HK-2 (cell line): ENCODE measurements around the gene ABCA7.
A peak's percentile ranks its signal among the peaks of the same experiment; 100 is the strongest.

Source experiments
- DNase-seq: peaks from one replicate; pipeline ENCODE4 v3.0.0-alpha.2; 2018; ENCODE audit not compliant: unreplicated experiment

ABCA7 gene, protein sequence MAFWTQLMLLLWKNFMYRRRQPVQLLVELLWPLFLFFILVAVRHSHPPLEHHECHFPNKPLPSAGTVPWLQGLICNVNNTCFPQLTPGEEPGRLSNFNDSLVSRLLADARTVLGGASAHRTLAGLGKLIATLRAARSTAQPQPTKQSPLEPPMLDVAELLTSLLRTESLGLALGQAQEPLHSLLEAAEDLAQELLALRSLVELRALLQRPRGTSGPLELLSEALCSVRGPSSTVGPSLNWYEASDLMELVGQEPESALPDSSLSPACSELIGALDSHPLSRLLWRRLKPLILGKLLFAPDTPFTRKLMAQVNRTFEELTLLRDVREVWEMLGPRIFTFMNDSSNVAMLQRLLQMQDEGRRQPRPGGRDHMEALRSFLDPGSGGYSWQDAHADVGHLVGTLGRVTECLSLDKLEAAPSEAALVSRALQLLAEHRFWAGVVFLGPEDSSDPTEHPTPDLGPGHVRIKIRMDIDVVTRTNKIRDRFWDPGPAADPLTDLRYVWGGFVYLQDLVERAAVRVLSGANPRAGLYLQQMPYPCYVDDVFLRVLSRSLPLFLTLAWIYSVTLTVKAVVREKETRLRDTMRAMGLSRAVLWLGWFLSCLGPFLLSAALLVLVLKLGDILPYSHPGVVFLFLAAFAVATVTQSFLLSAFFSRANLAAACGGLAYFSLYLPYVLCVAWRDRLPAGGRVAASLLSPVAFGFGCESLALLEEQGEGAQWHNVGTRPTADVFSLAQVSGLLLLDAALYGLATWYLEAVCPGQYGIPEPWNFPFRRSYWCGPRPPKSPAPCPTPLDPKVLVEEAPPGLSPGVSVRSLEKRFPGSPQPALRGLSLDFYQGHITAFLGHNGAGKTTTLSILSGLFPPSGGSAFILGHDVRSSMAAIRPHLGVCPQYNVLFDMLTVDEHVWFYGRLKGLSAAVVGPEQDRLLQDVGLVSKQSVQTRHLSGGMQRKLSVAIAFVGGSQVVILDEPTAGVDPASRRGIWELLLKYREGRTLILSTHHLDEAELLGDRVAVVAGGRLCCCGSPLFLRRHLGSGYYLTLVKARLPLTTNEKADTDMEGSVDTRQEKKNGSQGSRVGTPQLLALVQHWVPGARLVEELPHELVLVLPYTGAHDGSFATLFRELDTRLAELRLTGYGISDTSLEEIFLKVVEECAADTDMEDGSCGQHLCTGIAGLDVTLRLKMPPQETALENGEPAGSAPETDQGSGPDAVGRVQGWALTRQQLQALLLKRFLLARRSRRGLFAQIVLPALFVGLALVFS (N-terminal part only)

DNA sequence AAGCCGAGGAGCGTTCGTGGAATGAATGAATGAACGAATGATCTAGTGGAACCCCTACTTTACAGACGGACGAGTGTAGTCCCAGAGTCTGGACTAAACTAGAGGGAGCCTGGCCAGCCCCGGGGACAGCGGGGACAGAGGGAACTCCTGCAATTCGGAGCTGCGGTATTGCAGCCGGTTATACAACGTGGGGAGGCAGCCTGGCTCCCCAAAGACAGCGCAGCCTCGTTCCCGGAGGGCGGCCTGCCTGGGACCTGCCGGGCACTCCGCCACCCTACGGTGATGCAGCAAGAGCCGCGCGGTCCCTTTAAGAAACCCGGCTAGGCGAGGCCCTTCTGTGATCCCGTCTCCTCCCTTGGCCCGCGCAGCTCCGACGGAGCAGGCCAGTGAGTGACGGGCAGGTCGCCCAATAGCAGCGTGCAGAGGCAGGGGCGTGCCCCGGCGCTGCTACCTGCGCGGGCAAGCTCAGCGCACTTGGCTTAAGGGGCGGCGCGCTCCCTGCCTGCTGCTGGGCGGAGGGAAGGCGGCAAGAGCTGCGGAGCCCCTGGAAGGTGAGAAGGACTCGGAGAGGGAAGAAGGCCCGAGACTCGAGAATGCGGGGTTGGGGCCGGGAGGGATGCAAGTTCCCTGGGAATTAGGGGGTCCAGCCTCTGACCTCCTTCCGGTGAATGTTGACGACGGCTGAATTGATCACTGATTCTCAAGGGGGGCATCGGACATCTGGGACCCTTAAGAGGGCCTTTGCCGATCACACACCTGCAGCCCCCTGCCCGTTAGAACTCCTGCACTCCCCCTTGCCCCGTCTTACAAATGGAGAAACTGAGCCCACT lies at the start of gene ABCA7:
Gene ABCA7, plus strand, starts transcription at position 462 of the 830 bp plus-strand sequence. CDS start 1,255 bp downstream, outside the sequence.
- peak; percentile 99 for DNase-seq

DNA sequence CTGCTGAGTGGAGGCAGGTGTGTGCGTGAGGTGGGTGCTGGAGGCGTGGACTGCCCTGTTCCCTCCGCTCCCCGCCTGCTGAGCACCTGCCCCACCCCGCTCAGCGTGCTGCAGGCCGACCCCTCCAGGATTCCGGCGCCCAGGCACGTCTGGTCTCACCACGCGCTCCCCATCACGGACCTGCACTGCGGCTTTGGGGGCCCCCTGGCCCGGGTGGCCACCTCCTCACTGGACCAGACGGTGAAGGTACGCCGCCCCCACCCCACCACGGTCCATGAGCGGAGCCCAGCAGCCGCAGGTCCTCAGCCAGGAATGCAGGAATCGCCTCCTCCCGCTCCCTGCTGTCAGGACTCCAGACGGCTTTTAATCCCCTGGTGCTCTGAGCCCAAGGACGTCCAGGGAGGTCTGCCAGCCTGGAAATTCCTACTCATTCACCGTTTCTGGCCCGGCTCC lies 49.8 kb upstream of the ABCA7 start:
- DNase-seq, result no peak

DNA sequence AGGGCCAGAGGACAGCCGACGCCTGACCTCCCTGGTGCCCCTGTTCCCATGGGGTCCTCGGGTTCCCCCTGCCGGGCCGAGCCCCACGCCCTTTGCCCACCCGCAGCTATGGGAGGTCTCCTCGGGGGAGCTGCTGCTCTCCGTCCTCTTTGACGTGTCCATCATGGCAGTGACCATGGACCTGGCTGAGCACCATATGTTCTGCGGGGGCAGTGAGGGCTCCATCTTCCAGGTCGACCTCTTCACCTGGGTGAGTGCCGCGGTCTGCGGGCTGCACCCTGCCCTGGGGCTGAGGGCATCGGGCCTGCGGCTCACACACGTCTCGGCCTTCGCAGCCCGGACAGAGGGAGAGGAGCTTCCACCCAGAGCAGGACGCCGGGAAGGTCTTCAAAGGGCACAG lies 49.2 kb upstream of the ABCA7 start:
- no peak for DNase-seq

DNA sequence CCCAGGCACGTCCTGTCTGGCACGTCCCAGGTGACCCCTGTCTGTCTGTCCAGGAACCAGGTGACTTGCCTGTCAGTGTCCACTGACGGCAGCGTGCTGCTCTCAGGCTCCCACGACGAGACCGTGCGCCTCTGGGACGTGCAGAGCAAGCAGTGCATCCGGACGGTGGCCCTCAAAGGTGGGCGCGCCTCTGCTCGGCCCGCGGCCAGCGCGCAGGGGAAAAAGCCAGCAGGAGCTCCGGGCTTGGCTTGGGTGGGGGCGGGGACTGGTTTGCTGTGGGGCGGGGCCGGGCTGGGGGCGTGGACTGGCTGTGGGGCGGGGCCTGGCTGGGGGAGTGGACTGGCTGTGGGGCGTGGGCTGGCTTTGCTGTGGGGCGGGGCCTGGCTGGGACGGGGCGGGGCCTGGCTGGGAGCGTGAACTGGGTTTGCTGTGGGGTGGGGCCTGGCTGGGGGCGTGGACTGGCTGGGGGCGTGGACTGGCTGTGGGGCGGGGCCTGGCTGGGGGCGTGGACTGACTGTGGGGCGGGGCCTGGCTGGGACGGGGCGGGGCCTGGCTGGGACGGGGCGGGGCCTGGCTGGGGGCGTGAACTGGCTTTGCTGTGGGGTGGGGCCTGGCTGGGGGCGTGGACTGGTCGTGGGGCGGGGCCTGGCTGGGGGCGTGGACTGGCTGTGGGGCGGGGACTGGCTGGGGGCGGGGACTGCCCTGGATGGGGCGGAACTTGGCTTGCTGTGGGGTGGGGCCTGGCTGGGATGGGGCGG lies 48.6 kb upstream of the ABCA7 start:
- DNase-seq, result peak; percentile 66

DNA sequence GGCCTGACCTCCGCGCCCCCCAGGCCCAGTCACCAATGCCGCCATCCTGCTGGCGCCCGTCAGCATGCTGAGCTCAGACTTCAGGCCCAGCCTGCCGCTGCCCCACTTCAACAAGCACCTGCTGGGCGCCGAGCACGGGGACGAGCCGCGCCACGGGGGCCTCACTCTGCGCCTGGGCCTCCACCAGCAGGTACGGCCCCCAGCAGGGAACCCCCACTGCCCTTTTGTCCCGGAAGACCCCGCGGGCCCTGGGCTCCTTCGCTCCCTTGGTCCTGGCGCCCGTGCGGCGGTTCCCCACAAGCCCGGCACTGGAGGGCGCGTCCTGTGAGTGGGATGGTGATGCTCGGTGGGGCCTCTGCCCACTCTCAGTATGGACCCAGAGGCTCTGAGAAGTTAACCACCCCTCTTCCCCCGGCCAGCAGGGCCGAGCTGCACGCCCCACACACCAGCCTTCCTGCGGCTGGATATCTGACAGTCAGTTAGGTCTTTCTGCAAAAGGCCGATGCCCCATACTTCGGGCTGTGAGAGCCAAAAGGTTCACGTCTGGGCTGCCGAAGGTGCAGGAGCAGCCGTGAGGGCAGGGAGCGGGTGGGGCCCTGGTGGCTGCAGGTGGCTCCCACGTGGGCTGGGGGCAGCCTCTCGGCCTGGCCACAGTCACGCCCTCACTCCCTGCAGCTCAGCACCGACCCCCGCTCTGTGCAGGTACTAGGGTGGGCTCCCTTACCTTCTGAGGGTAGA lies 47.8 kb upstream of the ABCA7 start:
- no peak for DNase-seq

DNA sequence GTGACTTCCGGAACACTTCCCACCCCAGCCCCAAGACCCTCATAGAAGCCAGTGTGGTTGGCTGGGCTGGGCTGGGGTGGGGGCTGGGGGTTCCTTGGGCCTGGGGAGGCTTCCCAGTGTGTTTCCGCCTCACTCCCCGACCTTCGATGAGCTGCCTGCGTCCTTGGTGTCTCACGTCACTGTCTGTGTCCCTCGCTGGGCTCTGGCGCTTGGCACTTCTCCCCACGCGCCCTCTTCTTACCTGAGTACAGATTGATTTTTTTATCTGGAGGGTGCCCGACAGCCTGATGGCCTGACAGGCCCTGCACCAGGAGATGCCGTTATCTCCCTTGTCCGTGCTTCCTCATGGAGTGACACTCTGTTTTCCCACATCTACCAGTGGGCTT lies 47.2 kb upstream of the ABCA7 start:
- no peak for DNase-seq

DNA sequence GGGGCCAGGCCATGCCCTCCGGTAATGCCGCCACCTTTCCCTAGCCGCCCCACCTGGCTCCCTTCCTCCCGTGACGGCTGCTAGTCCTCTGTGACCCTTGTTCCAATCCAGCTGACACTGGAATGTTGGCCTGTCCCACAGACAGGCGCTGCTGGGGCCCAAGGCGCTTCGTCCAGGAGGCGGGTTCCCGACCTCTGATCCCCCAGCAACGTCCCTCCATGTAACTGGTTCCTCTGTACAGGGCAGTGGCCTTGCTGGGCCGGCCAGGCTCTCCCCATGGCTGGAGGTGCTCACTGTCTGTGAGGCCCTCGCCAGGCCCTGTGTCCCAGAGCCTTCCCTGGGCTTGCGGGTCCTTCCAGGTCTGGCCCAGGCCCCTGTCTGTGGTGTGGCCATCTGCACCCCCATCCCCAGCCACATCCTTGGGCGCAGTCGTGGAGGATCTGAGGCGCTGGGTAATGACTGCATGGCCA lies 46.5 kb upstream of the ABCA7 start:
- no peak for DNase-seq

DNA sequence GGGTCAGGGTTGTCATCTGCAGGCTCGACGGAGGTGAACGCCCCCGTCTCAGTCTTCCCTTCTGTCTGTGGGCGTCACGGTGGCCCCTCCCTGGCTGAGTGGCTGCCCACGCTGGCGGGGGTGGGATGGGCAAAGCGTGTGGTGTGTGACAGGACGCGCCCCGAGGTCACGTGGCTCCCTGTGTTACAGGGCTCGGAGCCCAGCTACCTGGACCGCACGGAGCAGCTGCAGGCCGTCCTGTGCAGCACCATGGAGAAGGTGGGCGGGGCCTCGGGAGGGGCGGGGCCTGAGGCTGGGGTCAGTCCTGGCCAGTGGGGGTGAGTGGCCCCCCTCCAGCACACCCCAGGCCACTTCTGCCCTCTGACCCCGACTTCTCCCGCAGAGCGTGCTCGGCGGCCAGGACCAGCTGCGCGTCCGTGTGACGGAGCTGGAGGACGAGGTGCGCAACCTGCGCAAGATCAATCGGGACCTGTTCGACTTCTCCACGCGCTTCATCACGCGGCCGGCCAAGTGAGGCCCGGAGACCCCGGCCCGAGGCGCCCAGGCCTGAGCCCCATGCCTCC lies 46.0 kb upstream of the ABCA7 start:
- DNase-seq, result no peak

DNA sequence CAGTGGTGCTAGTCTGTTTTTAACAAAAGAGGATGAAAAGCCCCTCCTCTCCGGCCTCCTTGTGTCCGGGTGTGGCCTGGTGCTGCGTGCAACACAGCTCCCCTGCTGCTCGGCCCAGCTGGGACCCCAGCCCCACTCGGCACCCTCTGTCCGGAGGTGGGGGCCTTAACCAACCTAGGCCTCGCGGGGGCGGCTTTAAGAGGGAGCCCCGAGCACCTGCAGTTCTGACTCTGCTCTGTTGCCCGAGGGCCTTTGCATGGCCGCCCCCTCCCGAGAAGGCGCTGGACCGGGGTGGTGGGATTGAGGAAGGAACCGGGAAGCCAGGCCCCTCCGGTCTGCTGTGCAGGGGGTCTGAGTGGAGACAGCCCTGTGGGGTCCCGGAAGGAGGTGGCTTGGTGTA lies 45.4 kb upstream of the ABCA7 start:
- DNase-seq, result no peak

DNA sequence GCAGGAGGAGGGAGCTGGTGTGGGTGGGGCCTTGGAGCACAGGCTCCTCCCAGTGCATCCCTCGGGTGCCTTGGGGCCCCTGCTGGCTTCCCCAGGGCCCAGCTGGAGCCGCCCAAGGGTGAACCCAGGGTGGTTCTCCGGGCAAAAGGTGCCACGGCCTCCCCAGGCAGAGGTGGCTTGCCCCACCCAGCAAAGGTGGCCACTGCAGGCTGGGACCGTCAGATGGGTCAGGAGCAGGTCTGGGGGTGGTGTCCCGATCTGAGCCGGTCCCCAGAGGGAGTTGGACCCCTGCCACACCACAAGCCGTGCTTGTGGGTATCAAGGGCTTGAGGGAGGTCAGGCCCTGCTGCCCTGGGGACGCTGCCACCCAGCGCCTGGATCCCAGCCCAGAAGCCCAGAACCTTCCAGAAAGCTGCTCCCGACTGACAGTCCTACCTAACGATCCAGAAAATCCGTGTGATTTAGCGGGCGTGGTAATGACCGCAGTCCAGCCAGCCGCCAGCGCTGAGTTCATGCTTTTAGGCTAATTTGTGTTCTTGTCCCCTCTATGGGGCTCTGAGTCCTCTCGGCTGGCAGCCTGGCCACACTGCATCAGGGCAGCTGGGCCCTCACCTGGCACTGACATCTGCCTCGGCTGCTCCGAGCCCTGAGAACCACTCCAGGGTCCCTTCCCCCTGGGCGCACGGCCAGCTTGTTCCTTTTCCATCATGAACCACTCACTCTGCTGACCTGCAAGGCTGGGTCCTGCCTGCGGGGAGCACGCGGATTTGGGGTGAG lies 44.7 kb upstream of the ABCA7 start:
- peak; percentile 75 for DNase-seq

DNA sequence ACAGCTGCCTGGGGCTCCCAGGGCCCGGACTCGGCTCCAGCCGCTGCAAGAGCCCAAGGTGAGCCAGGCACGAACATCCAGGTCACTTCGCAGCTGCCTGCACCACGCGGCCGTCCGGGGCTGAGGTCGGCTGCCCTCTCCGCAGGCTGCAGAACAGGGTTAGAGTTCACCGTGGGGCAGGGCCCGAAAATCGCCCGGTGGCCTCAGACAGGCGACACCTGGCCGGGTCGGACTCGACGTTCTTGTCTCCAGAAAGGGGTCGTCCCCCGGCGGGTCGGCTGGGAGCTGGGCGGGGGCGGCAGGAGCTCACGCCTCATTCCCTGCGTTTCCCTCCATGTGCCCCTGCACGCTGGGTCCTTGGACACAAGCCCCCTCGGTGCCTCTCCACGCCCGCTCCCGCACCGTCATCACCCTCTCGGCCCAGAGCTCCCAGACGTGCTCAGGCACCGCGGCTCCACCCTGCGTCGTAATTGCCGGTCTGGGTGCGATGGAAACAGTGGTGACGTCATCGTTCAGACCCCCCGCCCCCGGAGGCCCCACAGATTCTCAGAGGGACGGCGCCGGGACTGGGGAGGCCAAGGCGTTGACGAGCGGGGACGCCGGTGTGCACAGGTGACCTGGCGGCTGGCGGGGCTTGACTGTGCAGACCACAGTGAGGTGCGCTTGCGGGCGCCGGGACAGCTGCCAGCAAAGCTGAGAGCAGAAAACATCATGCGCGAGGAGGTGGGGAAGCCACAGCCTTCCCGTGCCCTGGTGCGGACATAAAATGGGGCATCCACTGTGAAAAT lies 43.7 kb upstream of the ABCA7 start:
- peak; percentile 78 for DNase-seq

DNA sequence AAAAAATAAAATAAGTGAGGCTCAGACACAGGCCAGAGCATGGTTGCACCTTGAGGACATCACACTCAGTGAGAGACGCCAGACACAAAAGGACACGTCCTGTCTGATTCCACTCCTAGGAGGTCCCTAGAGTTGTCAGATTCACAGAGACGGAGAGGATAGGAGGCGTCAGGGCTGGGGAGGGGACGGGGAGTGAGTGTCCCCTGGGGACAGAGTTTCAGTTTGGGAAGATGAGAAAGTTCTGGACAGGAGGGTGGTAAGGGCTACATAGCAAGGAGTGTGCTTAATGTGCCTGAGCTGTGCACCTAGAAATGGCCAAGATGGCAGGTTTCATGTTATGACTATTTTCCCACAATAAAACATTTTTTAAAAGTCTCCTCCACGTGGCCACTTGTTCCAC lies 41.8 kb upstream of the ABCA7 start:
- no peak for DNase-seq

DNA sequence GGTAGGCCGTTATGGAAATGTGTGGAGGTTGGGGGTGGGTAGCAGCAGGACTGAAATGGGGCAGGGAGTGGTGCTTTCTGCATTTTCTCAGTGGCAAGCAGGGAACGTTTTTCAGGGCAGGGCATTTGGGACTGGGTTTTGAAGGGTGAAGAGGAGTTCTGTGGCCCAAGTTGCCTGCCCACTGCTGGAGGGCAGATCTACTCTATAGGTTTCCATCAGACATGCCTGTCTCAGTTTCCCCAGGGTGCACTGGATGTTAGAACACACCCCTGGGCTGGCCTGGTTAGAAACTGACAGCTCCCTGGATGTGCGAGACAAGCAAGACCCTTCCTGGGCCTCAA lies 40.6 kb upstream of the ABCA7 start:
- no peak for DNase-seq

DNA sequence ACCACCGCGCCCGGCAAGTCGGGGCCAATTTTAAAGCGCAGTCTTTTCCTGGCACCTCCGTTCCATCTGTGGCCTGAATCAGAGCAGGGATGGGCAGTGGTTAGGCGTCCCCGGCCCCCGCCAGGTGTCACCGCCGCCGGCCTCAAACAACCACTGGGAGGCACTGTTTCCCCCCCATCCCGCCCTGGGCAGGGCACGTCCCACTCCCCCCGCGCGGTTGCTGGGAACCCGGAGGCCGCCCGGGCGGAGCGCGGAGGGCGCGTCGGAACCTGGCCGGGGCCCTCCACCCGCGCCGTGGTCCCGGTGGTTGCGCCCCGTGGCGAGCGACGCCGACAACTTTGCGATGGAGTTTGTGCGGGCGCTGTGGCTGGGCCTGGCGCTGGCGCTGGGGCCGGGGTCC lies 39.8 kb upstream of the ABCA7 start, which contains the start of gene GRIN3B:
Gene GRIN3B, plus strand, starts transcription at position 325 of the 400 bp plus-strand sequence. Its CDS starts 19 bp downstream, at position 344.
- DNase-seq, result peak; percentile 65

DNA sequence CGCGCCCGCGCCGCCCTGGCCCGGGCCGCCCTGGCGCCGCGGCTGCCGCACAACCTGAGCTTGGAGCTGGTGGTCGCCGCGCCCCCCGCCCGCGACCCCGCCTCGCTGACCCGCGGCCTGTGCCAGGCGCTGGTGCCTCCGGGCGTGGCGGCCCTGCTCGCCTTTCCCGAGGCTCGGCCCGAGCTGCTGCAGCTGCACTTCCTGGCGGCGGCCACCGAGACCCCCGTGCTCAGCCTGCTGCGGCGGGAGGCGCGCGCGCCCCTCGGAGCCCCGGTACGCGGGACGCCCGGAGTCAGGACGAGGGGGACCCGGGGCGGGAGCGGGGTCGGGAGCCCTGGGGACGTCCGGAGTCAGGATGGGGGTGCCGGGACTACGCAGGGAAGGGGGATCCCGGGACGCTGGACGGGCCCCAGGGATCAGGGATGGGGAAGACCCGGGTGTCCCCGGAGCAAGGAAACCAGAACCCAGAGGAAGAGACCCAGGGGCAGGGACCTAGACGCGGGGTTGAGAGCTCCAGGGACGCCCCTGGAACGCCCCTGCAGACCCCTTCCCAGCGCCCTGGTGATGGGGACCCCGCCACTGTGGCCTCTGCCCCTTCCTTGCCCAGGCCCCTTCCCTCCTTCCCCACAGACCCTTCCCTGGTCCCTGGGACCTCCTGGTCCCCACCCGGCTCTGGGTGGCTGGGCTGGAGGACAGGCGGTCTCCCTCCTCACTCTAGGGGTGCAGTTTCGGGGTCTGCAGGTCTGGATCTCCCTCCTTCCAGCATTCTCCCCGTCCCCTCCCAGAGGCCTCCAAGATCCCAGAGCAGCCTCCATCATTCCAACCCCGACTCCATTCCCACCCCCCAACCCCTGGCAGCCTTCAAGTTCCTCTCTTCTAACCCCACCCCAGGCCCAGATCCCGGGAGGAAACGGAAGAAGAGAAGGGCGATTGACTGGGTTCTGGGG lies 39.0 kb upstream of the ABCA7 start:
- no peak for DNase-seq

DNA sequence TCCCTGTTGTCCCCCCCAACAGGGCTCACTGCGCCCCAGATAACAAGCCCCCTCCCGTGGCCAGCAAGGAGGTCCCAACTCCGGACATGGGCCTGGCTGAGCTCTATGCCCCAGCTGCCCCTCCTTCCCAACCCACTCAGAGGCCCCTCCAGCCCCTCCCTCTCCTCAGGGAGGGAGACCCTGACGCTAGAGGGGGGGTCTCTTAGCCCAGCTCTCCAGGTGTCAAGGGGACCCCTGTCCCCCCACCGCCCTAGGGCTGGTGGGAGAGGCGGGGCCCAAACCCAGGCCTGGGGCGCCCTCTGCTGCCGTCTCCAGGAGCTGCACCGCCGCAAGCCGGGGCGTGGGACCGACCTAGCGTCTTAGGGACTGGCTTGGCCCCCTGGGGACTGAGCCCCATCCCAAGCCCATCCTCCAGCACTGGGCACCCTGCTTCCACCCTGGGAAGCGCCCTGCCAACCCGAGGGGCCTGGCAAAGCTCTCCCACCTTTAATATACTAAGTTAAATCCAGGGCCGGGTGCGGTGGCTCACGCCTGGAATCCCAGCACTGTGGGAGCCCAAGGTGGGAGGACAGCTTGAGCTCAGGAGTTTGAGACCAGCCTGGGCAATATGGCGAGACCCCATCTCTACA lies 38.3 kb upstream of the ABCA7 start:
- peak; percentile 71 for DNase-seq
